Activated CD4-positive, alpha-beta T cell treated with anti-CD3 and anti-CD28 coated beads, Interleukin-2, amount 10 ng/mL, durations not matched to agents 7 days and 5 days (primary cell): ENCODE results near the gene FCRL3. TPM values are rescaled to one million over a fixed set of nuclear protein-coding genes. Genes with fewer than 3 reads are reported as not detected.
"Not testable (repeated sequence)": the region's sequence is repeated elsewhere in the genome, so short reads cannot be mapped to it uniquely, and the experiment has no call there.

Source experiments
- CTCF ChIA-PET: fragments of 350-600 bp; sonication (Branson Sonifier 250); formaldehyde crosslinking; loops from one replicate; lab custom pipeline; 2021; ENCODE audit warnings: antibody characterized with exemption; lab: Charles Lee
- POLR2A ChIA-PET: fragments of 350-600 bp; sonication (Branson Sonifier 250); formaldehyde crosslinking; loops from one replicate; lab custom pipeline; 2021; ENCODE audit warnings: antibody characterized with exemption; lab: Charles Lee
- DNase-seq: peaks from one replicate; pipeline ENCODE4 v3.0.0-alpha.2; 2020
- H3K27ac Mint-ChIP-seq: one replicate; pipeline ENCODE4 v1.8.0; 2021; ENCODE audit warnings: mild to moderate bottlenecking, moderate library complexity, mixed read lengths
- H3K27me3 Mint-ChIP-seq: one replicate; pipeline ENCODE4 v1.8.0; 2021; ENCODE audit warnings: mixed read lengths
- H3K36me3 Mint-ChIP-seq: one replicate; pipeline ENCODE4 v1.8.0; 2021; ENCODE audit warnings: low read depth, mixed read lengths
- H3K4me1 Mint-ChIP-seq: one replicate; pipeline ENCODE4 v1.8.0; 2021; ENCODE audit warnings: mixed read lengths
- H3K4me3 Mint-ChIP-seq: one replicate; pipeline ENCODE4 v1.8.0; 2021; ENCODE audit warnings: mild to moderate bottlenecking, moderate library complexity, mixed read lengths
- H3K9me3 Mint-ChIP-seq: one replicate; pipeline ENCODE4 v1.8.0; 2021; ENCODE audit warnings: mixed read lengths
- total RNA-seq, 2 experiments: library from RNA; stranded (reverse); gene quantifications; one replicate each; pipeline ENCODE4 v1.2.3, GENCODE V29; 2021

Gene FCRL3, protein sequence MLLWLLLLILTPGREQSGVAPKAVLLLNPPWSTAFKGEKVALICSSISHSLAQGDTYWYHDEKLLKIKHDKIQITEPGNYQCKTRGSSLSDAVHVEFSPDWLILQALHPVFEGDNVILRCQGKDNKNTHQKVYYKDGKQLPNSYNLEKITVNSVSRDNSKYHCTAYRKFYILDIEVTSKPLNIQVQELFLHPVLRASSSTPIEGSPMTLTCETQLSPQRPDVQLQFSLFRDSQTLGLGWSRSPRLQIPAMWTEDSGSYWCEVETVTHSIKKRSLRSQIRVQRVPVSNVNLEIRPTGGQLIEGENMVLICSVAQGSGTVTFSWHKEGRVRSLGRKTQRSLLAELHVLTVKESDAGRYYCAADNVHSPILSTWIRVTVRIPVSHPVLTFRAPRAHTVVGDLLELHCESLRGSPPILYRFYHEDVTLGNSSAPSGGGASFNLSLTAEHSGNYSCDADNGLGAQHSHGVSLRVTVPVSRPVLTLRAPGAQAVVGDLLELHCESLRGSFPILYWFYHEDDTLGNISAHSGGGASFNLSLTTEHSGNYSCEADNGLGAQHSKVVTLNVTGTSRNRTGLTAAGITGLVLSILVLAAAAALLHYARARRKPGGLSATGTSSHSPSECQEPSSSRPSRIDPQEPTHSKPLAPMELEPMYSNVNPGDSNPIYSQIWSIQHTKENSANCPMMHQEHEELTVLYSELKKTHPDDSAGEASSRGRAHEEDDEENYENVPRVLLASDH
- under 1 TPM; 0.10 to 0.20 TPM for total RNA-seq

GRCh38 chr1:157700732-157701131 is at the start of gene FCRL3:
FCRL3 (minus strand) TSS chr1:157700769; CDS start chr1:157700489, 280 bp downstream.
- H3K4me1 Mint-ChIP-seq = no peaks in the 10 kb centered on the region
- CTCF ChIA-PET = interaction anchor here (0.5 kb wide), 1 partner anchor 760 kb away, joined by 3 read pairs; no protein-coding TSS in a partner anchor
- no peaks in the 10 kb centered on the region for H3K9me3 Mint-ChIP-seq
- no peak for DNase-seq
- no peak within 1 kb of the TSS for H3K27ac Mint-ChIP-seq
- no peaks in the 10 kb centered on the region for H3K36me3 Mint-ChIP-seq
- peaks cover 10% of the 10 kb centered on the region for H3K27me3 Mint-ChIP-seq
- POLR2A ChIA-PET = no interaction called here
- H3K4me3 Mint-ChIP-seq = no peak within 1 kb of the TSS

GRCh38 chr1:157748262-157748817 is 47.8 kb upstream of the FCRL3 start:
- Mint-ChIP-seq H3K36me3 (no peaks in the 10 kb centered on the region), H3K9me3 (no peaks in the 10 kb centered on the region), H3K4me3 (no peak overlapping the region), H3K27ac (no peak overlapping the region), H3K4me1 (no peaks in the 10 kb centered on the region), H3K27me3 (peaks cover 3% of the 10 kb centered on the region)
- no peak for DNase-seq
- CTCF ChIA-PET = no interaction called here
- POLR2A ChIA-PET = no interaction called here

DNA sequence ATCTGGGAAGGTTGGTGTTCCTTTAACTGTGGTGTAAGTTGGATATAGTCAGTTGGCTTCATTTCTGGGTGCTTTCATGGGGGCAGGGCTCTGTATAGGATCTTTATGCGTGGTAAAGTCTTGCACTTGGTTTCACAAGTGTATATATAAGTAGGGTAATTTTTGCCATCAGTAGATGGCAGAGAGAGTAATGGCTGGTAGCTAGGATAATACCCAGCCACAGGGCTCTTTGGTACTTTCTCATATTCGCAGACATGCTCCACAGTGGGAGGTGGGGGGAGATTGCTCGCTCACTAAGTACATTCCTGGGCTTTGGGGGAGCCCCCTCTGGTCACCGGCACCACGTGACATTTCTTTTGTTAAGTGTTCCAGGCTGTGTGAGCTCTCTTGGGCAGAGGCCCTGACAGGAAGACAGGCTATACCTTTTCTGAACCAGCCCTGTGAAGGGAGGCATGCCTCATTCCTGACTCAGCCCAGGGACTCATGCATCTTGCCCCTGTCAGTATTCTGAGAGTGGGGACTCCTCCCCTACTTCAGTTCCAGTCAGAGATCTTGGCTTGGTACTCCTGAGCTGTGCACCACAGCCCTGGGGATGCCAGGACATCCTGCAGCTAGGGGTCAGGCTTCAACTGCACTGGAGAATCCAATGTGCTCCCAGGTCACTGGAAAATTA is 38.8 kb upstream of the FCRL3 start:
- CTCF ChIA-PET = no interaction called here
- Mint-ChIP-seq H3K27ac (no peak overlapping the region), H3K27me3 (no peaks in the 10 kb centered on the region), H3K36me3 (no peaks in the 10 kb centered on the region), H3K4me3 (no peak overlapping the region), H3K4me1 (no peaks in the 10 kb centered on the region), H3K9me3 (no peaks in the 10 kb centered on the region)
- POLR2A ChIA-PET = no interaction called here
- no peak for DNase-seq

- CTCF ChIA-PET, H3K36me3 Mint-ChIP-seq, H3K4me3 Mint-ChIP-seq, H3K4me1 Mint-ChIP-seq, H3K9me3 Mint-ChIP-seq, H3K27me3 Mint-ChIP-seq, H3K27ac Mint-ChIP-seq, POLR2A ChIA-PET, DNase-seq: not testable (repeated sequence)
Observed at GRCh38 chr1:157735991-157736390, 35.4 kb upstream of the FCRL3 start.

DNA sequence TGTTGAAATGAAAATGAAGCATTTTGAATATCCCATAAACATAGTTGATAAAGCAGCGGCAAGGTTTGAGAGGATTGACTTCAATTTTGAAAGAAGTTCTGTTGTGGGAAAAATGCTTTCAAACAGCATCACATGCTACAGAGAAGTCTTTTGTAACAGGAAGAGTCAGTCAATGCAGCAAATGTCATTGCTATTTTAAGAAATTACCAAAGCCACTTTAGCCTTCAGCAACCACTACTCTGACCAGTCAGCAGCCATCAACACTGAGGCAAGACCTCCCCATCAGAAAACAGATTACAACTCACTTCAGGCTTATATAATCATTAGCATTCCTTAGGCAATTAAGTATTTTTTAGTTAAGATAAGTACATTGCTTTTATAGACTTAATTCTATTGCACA is 33.8 kb upstream of the FCRL3 start:
- Mint-ChIP-seq H3K36me3 (no peaks in the 10 kb centered on the region), H3K27me3 (no peaks in the 10 kb centered on the region), H3K4me3 (no peak overlapping the region), H3K4me1 (no peaks in the 10 kb centered on the region), H3K9me3 (no peaks in the 10 kb centered on the region), H3K27ac (no peak overlapping the region)
- no peak for DNase-seq
- ChIA-PET POLR2A (no interaction called here), CTCF (no interaction called here)

DNA sequence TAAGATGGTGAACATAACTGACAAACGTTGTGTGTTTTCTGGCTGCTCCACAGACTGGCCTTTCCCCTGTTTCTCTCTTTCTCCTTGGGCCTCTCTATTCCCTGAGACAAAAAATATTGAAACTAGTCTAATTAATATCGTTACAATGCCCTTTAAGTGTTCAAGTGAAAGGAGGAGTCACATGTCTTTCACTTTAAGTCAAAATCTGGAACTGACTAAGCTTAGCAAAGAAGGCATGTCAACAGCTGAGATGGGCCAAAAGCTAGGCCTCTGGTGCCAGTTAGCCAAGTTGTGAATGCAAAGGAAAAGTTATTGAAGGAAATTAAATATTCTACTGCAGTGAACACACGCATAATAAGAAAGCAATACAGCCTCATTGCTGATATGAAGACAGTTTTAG is 32.2 kb upstream of the FCRL3 start:
- POLR2A ChIA-PET = no interaction called here
- DNase-seq = no peak
- no peaks in the 10 kb centered on the region for H3K9me3 Mint-ChIP-seq
- H3K27me3 Mint-ChIP-seq = no peaks in the 10 kb centered on the region
- H3K4me3 Mint-ChIP-seq = no peak overlapping the region
- no peaks in the 10 kb centered on the region for H3K36me3 Mint-ChIP-seq
- no peaks in the 10 kb centered on the region for H3K4me1 Mint-ChIP-seq
- H3K27ac Mint-ChIP-seq = no peak overlapping the region
- CTCF ChIA-PET = no interaction called here

GRCh38 chr1:157725221-157725577 is 24.6 kb upstream of the FCRL3 start:
- peaks cover 18% of the 10 kb centered on the region for H3K9me3 Mint-ChIP-seq
- H3K36me3 Mint-ChIP-seq = peaks cover 3% of the 10 kb centered on the region
- ChIA-PET CTCF (no interaction called here), POLR2A (no interaction called here)
- no peak for DNase-seq
- no peaks in the 10 kb centered on the region for H3K4me1 Mint-ChIP-seq
- no peak overlapping the region for H3K27ac Mint-ChIP-seq
- H3K27me3 Mint-ChIP-seq = no peaks in the 10 kb centered on the region
- H3K4me3 Mint-ChIP-seq = no peak overlapping the region

GRCh38 chr1:157724537-157725220 is 24.1 kb upstream of the FCRL3 start:
- CTCF ChIA-PET = no interaction called here
- no peaks in the 10 kb centered on the region for H3K4me1 Mint-ChIP-seq
- no peak overlapping the region for H3K27ac Mint-ChIP-seq
- H3K27me3 Mint-ChIP-seq = no peaks in the 10 kb centered on the region
- POLR2A ChIA-PET = no interaction called here
- H3K9me3 Mint-ChIP-seq = peaks cover 18% of the 10 kb centered on the region
- peaks cover 3% of the 10 kb centered on the region for H3K36me3 Mint-ChIP-seq
- H3K4me3 Mint-ChIP-seq = no peak overlapping the region
- no peak for DNase-seq

DNA sequence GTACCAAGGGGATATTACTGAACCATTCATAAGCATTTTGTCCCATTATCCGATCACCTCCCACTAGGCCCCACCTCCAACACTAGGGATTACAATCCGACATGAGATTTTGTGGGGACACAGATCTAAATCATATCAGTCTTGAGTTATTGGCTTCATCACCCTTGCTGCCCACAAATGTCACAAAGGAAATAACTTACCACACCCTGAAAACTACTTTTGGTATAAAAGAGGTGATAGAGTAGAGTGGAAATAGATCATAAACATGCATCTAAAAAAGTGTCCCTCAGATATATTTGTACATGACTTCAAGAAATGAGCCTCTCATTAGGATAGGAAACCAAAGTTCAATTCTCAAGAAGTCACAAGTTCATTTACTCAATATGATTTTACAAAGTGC is 22.6 kb upstream of the FCRL3 start:
- Mint-ChIP-seq H3K27ac (no peak overlapping the region), H3K27me3 (no peaks in the 10 kb centered on the region), H3K4me3 (no peak overlapping the region), H3K9me3 (peaks cover 18% of the 10 kb centered on the region), H3K36me3 (peaks cover 3% of the 10 kb centered on the region), H3K4me1 (no peaks in the 10 kb centered on the region)
- no peak for DNase-seq
- ChIA-PET POLR2A (no interaction called here), CTCF (no interaction called here)

GRCh38 chr1:157721985-157722384 is 21.4 kb upstream of the FCRL3 start:
- H3K27me3 Mint-ChIP-seq = no peaks in the 10 kb centered on the region
- DNase-seq = no peak
- peaks cover 3% of the 10 kb centered on the region for H3K36me3 Mint-ChIP-seq
- peaks cover 18% of the 10 kb centered on the region for H3K9me3 Mint-ChIP-seq
- no peaks in the 10 kb centered on the region for H3K4me1 Mint-ChIP-seq
- ChIA-PET POLR2A (no interaction called here), CTCF (no interaction called here)
- no peak overlapping the region for H3K27ac Mint-ChIP-seq
- no peak overlapping the region for H3K4me3 Mint-ChIP-seq

- DNase-seq = no peak
- Mint-ChIP-seq H3K9me3 (peaks cover under 1% of the 10 kb centered on the region), H3K36me3 (no peaks in the 10 kb centered on the region), H3K27ac (no peak overlapping the region), H3K4me3 (no peak overlapping the region), H3K27me3 (no peaks in the 10 kb centered on the region), H3K4me1 (no peaks in the 10 kb centered on the region)
- CTCF ChIA-PET = no interaction called here
- POLR2A ChIA-PET = no interaction called here
Observed at GRCh38 chr1:157715736-157716135, 15.2 kb upstream of the FCRL3 start.

DNA sequence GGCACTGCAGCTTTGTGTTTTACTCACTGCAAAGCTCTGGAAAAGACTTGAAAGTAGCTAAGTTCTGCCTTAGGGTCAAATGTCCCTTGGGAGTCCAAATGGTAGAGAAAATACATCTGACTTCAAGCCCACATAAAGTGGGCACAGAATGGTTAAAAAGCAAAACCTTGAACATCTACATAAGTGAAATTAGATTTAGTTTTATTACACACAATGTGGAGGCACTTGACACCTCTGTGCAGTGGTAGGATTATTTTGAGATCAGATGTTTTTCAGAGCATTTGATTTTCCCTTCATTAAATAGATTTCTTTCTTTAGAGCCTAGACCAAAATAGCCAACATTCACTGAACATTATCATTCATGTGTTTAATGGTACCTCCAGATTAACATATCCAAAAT is 11.2 kb upstream of the FCRL3 start:
- no peaks in the 10 kb centered on the region for H3K9me3 Mint-ChIP-seq
- no peaks in the 10 kb centered on the region for H3K4me1 Mint-ChIP-seq
- no peaks in the 10 kb centered on the region for H3K36me3 Mint-ChIP-seq
- ChIA-PET CTCF (interaction anchor here (0.7 kb wide), 1 partner anchor 70 kb away, joined by 4 read pairs; no protein-coding TSS in a partner anchor), POLR2A (no interaction called here)
- H3K27me3 Mint-ChIP-seq = no peaks in the 10 kb centered on the region
- H3K27ac Mint-ChIP-seq = no peak overlapping the region
- DNase-seq = no peak
- H3K4me3 Mint-ChIP-seq = no peak overlapping the region
